ENCODE measurements around the gene SNTA1. TPM values are rescaled to one million over a fixed set of nuclear protein-coding genes. Genes with fewer than 3 reads are reported as not detected.

Gene SNTA1
- total and polyA plus RNA-seq, 2 of the 13 experiments (the other 11 are each of a cell fraction or from before 2014, with no cell fraction given), result 16.4 to 18.3 TPM

DNA sequence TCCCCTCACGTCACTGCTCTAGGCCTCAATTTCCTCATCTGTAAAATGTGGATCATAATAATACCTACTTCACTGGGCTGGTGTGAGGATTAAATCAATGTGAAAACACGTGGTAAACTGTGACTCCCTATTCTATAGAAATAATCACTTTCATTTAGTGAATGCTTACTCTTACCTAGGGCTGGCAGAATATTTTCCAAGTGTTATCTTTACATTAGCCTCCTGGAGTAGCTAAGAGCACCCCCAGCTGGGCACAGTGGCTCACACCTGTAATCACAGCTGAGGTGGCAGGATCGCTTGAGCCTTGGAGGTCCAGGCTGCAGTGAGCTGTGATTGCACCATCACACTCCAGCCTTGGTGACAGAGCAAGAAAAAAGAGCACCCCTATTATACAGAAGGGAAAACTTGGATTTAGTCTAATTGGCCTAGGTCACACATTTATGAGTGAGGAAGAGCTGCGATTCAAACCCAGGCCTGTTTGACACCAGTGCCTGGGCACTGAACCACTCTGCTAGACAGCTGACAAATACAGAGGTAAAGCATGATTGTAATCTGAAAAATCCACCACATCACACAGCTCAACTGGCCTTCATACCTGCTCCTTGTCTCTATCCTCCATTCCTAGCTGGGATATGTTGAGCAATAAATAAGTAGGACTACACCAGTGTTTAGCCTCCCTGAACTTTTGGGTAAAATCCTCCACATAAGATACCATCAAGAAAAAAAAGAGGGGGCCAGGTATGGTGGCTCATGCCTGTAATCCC, 1.4 kb upstream of the SNTA1 start (continued):
- TF ChIP-seq, protein P1, sequence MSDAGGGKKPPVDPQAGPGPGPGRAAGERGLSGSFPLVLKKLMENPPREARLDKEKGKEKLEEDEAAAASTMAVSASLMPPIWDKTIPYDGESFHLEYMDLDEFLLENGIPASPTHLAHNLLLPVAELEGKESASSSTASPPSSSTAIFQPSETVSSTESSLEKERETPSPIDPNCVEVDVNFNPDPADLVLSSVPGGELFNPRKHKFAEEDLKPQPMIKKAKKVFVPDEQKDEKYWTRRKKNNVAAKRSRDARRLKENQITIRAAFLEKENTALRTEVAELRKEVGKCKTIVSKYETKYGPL (CRISPR knock-in tag; IDR thresholded peaks at IDR 0.05), result no peak
- TF ChIP-seq SMARCC2 (IDR thresholded peaks at IDR 0.05) (no peak), SMAD1 (CRISPR knock-in tag; IDR thresholded peaks at IDR 0.05; ENCODE audit: borderline replicate concordance, low read depth) (no peak), RBFOX2 (IDR thresholded peaks at IDR 0.05; ENCODE audit: low read depth, low read length) (no peak), RAD21 (CRISPR knock-in tag; IDR thresholded peaks at IDR 0.05) (peak; percentile 62), KMT2A (CRISPR knock-in tag; IDR thresholded peaks at IDR 0.05) (no peak; the same call in 1 of the 2 replicates), ZNF766 (CRISPR knock-in tag; IDR thresholded peaks at IDR 0.05; ENCODE audit: borderline replicate concordance) (no peak), RFXAP (CRISPR knock-in tag; IDR thresholded peaks at IDR 0.05; ENCODE audit: borderline replicate concordance) (no peak)
- TF ChIP-seq, protein P2, sequence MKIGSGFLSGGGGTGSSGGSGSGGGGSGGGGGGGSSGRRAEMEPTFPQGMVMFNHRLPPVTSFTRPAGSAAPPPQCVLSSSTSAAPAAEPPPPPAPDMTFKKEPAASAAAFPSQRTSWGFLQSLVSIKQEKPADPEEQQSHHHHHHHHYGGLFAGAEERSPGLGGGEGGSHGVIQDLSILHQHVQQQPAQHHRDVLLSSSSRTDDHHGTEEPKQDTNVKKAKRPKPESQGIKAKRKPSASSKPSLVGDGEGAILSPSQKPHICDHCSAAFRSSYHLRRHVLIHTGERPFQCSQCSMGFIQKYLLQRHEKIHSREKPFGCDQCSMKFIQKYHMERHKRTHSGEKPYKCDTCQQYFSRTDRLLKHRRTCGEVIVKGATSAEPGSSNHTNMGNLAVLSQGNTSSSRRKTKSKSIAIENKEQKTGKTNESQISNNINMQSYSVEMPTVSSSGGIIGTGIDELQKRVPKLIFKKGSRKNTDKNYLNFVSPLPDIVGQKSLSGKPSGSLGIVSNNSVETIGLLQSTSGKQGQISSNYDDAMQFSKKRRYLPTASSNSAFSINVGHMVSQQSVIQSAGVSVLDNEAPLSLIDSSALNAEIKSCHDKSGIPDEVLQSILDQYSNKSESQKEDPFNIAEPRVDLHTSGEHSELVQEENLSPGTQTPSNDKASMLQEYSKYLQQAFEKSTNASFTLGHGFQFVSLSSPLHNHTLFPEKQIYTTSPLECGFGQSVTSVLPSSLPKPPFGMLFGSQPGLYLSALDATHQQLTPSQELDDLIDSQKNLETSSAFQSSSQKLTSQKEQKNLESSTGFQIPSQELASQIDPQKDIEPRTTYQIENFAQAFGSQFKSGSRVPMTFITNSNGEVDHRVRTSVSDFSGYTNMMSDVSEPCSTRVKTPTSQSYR (CRISPR knock-in tag; IDR thresholded peaks at IDR 0.05; ENCODE audit: borderline replicate concordance), result no peak
- TF ChIP-seq, protein P3, sequence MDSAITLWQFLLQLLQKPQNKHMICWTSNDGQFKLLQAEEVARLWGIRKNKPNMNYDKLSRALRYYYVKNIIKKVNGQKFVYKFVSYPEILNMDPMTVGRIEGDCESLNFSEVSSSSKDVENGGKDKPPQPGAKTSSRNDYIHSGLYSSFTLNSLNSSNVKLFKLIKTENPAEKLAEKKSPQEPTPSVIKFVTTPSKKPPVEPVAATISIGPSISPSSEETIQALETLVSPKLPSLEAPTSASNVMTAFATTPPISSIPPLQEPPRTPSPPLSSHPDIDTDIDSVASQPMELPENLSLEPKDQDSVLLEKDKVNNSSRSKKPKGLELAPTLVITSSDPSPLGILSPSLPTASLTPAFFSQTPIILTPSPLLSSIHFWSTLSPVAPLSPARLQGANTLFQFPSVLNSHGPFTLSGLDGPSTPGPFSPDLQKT (CRISPR knock-in tag; IDR thresholded peaks at IDR 0.05; ENCODE audit: borderline replicate concordance), result no peak
- TF ChIP-seq, protein P4, sequence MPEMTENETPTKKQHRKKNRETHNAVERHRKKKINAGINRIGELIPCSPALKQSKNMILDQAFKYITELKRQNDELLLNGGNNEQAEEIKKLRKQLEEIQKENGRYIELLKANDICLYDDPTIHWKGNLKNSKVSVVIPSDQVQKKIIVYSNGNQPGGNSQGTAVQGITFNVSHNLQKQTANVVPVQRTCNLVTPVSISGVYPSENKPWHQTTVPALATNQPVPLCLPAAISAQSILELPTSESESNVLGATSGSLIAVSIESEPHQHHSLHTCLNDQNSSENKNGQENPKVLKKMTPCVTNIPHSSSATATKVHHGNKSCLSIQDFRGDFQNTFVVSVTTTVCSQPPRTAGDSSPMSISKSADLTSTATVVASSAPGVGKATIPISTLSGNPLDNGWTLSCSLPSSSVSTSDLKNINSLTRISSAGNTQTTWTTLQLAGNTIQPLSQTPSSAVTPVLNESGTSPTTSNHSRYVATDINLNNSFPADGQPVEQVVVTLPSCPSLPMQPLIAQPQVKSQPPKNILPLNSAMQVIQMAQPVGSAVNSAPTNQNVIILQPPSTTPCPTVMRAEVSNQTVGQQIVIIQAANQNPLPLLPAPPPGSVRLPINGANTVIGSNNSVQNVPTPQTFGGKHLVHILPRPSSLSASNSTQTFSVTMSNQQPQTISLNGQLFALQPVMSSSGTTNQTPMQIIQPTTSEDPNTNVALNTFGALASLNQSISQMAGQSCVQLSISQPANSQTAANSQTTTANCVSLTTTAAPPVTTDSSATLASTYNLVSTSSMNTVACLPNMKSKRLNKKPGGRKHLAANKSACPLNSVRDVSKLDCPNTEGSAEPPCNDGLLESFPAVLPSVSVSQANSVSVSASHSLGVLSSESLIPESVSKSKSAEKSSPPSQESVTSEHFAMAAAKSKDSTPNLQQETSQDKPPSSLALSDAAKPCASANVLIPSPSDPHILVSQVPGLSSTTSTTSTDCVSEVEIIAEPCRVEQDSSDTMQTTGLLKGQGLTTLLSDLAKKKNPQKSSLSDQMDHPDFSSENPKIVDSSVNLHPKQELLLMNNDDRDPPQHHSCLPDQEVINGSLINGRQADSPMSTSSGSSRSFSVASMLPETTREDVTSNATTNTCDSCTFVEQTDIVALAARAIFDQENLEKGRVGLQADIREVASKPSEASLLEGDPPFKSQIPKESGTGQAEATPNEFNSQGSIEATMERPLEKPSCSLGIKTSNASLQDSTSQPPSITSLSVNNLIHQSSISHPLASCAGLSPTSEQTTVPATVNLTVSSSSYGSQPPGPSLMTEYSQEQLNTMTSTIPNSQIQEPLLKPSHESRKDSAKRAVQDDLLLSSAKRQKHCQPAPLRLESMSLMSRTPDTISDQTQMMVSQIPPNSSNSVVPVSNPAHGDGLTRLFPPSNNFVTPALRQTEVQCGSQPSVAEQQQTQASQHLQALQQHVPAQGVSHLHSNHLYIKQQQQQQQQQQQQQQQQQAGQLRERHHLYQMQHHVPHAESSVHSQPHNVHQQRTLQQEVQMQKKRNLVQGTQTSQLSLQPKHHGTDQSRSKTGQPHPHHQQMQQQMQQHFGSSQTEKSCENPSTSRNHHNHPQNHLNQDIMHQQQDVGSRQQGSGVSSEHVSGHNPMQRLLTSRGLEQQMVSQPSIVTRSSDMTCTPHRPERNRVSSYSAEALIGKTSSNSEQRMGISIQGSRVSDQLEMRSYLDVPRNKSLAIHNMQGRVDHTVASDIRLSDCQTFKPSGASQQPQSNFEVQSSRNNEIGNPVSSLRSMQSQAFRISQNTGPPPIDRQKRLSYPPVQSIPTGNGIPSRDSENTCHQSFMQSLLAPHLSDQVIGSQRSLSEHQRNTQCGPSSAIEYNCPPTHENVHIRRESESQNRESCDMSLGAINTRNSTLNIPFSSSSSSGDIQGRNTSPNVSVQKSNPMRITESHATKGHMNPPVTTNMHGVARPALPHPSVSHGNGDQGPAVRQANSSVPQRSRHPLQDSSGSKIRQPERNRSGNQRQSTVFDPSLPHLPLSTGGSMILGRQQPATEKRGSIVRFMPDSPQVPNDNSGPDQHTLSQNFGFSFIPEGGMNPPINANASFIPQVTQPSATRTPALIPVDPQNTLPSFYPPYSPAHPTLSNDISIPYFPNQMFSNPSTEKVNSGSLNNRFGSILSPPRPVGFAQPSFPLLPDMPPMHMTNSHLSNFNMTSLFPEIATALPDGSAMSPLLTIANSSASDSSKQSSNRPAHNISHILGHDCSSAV (CRISPR knock-in tag; IDR thresholded peaks at IDR 0.05; ENCODE audit: borderline replicate concordance), result no peak
- TF ChIP-seq, protein P5, sequence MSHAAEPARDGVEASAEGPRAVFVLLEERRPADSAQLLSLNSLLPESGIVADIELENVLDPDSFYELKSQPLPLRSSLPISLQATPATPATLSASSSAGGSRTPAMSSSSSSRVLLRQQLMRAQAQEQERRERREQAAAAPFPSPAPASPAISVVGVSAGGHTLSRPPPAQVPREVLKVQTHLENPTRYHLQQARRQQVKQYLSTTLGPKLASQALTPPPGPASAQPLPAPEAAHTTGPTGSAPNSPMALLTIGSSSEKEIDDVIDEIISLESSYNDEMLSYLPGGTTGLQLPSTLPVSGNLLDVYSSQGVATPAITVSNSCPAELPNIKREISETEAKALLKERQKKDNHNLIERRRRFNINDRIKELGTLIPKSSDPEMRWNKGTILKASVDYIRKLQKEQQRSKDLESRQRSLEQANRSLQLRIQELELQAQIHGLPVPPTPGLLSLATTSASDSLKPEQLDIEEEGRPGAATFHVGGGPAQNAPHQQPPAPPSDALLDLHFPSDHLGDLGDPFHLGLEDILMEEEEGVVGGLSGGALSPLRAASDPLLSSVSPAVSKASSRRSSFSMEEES (CRISPR knock-in tag; IDR thresholded peaks at IDR 0.05), result no peak
